ENCODE data around the gene CATSPERD. TPM values are rescaled to one million over a fixed set of nuclear protein-coding genes. Genes with fewer than 3 reads are reported as not detected.

The CATSPERD gene
- polyA plus RNA-seq, 1 donor, result not detected

- no peak for DNase-seq
Measured at GRCh38 chr19:5787409-5788182, 67.2 kb downstream of the CATSPERD start.

GRCh38 chr19:5788422-5788821, 68.0 kb downstream of the CATSPERD start:
- DNase-seq, result no peak

GRCh38 chr19:5789351-5789761, 68.9 kb downstream of the CATSPERD start:
- no peak for DNase-seq

- DNase-seq, result no peak
Measured at GRCh38 chr19:5789886-5790558, 69.6 kb downstream of the CATSPERD start.

- peak; percentile 95 for DNase-seq
Measured at GRCh38 chr19:5790559-5791520, 70.4 kb downstream of the CATSPERD start, which contains the start of gene DUS3L. Gene DUS3L, minus strand, starts transcription at chr19:5791163. Its CDS starts 22 bp downstream, at chr19:5791141.

DNA sequence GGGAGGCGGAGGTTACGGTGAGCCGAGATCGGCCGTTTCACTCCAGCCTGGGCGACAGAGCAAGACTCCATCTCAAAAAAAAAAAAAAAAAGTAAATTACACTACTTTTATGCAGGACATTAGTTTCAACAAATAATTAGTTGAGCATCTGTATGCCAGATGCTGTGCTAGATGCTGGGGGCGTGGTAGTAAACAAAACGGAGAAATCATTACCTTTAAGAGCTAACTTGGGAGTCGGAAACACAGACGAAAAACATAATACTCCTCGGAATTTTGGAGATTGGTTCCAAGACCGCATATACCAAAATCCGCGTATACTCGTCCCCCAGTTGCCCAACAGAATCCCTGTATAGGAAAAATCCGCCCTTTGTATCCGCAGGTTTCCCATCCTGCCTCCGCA, 71.8 kb downstream of the CATSPERD start:
- DNase-seq, result no peak

GRCh38 chr19:5793188-5793587, 72.8 kb downstream of the CATSPERD start:
- DNase-seq, result no peak

GRCh38 chr19:5795382-5795919, 75.0 kb downstream of the CATSPERD start:
- no peak for DNase-seq

DNA sequence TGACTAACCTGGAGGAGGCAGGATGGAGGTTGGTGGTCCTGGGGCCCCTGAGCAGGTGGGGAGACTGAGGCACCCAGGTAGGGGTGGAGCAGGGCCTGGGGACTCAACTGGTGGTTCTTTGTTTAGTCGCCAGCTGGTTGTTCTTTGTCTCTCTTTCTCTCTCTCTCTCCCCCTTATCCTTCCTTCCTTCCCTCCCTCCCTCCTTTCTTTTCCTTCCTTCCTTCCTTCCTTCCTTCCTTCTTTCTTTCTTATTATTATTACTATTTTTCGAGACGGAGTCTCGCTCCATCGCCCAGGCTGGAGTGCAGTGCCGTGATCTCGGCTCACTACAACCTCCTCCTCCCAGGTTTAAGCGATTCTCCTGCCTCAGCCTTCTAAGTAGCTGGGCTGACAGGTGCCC, 77.8 kb downstream of the CATSPERD start:
- no peak for DNase-seq

GRCh38 chr19:5799247-5800241, 79.1 kb downstream of the CATSPERD start:
- DNase-seq, result no peak

DNA sequence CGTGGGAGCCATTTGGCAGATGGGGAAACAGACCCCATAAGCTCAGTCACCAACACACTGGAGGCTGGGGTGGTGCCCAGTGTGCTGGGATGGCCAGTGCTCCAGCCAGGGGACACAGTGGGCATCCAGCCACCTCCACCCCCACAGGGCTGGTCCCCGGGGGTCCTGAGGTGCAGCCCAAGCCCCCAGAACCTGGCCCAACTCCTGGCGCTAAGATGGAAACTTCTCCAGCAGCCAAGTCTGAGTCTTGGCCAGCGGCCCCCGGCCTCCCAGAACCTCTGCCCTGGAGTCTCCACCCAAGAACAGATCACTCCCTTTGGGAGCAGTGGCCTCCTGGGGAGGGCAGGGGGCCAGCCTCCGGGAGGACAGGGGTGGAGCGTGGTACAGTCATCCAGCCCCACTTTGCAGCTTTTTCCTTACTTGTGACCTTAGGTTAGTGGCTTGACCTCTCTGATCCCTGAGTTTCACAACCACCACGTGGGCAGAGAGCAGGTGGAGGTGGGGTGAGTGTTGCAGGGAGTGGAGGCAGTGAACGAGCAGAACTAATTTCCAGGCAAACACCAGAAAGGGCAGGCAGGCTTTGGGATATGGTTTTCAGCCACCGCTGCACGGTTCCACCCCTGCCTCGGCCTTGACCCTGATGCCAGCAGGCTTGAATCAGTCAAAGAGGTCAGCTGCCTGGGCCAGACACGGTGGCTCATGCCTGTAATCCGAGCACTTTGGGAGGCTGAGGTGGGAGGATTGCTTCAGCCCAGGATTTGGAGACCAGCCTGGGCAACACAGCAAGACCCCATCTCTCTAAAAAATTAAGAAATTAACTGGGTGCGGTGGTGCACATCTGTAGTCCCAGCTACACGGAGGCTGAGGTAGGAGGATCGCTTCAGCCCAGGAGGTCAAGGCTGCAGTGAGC, 80.2 kb downstream of the CATSPERD start:
- no peak for DNase-seq

GRCh38 chr19:5801796-5802619, 81.6 kb downstream of the CATSPERD start:
- peak; percentile 67 for DNase-seq

GRCh38 chr19:5803441-5803751, 83.0 kb downstream of the CATSPERD start:
- DNase-seq, result no peak

- DNase-seq, result peak; percentile 93
Measured at GRCh38 chr19:5803752-5804515, 83.5 kb downstream of the CATSPERD start.

DNA sequence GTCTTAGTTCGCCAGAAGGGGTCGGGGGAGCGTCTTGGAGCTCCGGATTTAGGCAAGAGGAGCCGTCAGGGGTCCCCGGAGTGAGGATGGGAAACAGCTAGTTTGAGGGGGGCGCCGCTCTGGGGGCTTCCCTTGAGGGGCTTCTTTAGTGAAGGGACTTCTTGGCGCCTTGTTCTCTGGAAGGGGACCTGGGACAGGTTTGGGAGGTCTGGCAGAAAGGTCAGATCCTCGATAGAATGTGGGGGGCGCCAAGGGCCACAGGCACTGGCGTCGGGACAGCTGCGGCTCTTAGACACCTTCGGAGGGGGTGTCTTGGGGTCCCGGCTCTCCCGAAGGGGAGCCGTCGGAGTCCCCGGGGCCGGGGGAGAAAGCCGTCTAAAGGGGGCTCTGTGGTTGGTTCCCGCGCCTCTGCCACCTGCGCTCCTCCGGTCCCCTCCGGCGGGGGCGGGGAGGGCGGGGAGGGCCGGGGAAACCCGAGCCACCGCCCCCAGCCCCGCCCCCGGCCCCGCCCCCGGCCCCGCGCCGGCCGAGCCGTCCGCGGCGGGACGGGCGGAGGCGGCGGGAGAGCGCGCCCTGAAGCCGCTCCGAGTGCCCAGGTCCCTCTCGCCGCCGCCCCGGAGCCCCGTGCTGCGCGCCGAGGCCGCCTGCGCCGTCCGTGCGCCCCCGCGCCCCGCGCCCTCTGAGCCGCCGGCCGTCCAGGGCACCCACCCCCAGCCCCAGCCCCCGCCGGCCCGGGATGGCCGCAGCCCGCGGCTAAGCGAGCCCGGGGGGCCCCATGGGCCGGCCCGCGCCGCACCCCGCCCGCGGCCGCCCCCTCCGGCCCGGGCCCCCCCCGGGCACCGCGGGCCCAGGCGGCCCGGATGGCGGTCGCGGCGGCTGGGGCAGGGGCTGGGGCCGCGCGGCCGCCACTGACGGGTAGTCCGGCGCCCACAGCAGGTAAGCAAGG, 84.4 kb downstream of the CATSPERD start, which contains the start of gene NRTN:
Gene NRTN (plus strand): TSS at position 552 of the 946 bp plus-strand sequence. CDS start 19,099 bp downstream, outside the sequence.
- DNase-seq, result no peak

- peak; percentile 86 for DNase-seq
Measured at GRCh38 chr19:5805462-5806132, 85.2 kb downstream of the CATSPERD start.
